PC-9 (cell line): ENCODE data around the gene RPRML.

Experiments
- CTCF ChIP-seq: fragments of 200-600 bp; sonication (generic); conservative IDR thresholded peaks from 2 replicates; pipeline ENCODE4 v1.6.1; 2017; ENCODE audit warnings: mixed run types, antibody characterized with exemption, mild to moderate bottlenecking, moderate library complexity
- EZH2 ChIP-seq: fragments of 200-600 bp; sonication (generic); IDR thresholded peaks from 2 replicates; pipeline ENCODE4 v1.8.0; 2017; ENCODE audit warnings: antibody characterized with exemption, low read depth

DNA sequence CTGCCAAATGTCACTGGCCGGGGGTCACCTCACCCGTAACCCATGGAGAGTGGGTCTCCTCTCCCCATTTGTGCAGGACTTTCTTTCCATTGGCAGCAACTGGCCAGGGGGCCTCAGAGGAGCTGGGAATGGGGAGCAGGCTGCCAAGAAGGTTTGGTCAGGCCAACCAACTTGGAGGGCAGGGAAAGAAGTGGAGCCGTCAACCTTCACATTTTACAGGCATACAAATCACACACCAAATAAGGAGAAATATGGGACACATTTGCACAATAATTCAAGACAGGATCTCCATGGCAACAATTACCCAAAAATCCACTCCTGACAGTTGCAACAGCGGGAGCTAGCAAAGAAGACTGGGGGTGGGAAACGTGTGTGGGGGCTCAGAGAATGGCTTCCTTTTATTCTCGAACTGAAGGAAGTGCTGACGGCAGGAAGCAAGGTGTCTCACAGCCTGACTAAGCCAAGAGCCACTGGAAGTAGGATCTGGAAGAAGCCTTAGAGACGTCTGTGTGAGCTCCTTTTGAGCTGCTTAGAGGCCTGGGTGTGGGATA is 20.9 kb downstream of the RPRML start:
- TF ChIP-seq CTCF (no peak), EZH2 (no peak)
